ENCODE data around the gene PACRG. TPM values are rescaled to one million over a fixed set of nuclear protein-coding genes. Genes with fewer than 3 reads are reported as not detected.

Gene PACRG
- total RNA-seq, 1 experiment from 2014 or later: 0.26 TPM

- TF ChIP-seq CTCF (conservative IDR thresholded peaks at IDR 0.05): no peak
- H2AFZ ChIP-seq (ENCODE audit: low read length): no peak overlapping the region
- no peak overlapping the region for H3K18ac ChIP-seq (ENCODE audit: insufficient read length, low read depth, low read length)
- H2BK5ac ChIP-seq (ENCODE audit: insufficient read length, low read length): no peak overlapping the region
- no peak overlapping the region for H4K5ac ChIP-seq (ENCODE audit: insufficient read length, low read depth, low read length)
- no peak overlapping the region for H3K14ac ChIP-seq (ENCODE audit: insufficient read depth, low read length)
- no peak overlapping the region for H3K27ac ChIP-seq (ENCODE audit: insufficient read length, low read depth, low read length)
- H4K8ac ChIP-seq (replicated peaks; ENCODE audit: insufficient read length, low read depth, low read length): no peak overlapping the region
- no peaks in the 10 kb centered on the region for H3K27me3 ChIP-seq (ENCODE audit: insufficient read depth, low read length)
- no peaks in the 10 kb centered on the region for H3K79me1 ChIP-seq (ENCODE audit: insufficient read depth, low read depth, low read length, poor library complexity, severe bottlenecking)
- H3K79me2 ChIP-seq (ENCODE audit: insufficient read depth, low read length): no peaks in the 10 kb centered on the region
- H4K91ac ChIP-seq (ENCODE audit: insufficient read length, low read depth, low read length): no peak overlapping the region
- H3K4me2 ChIP-seq (ENCODE audit: insufficient read depth, insufficient read length, low read length): no peak overlapping the region
- H3K23me2 ChIP-seq (ENCODE audit: insufficient read length, low read depth, low read length, poor library complexity, severe bottlenecking): no peaks in the 10 kb centered on the region
- no peaks in the 10 kb centered on the region for H4K20me1 ChIP-seq (ENCODE audit: control insufficient read depth, insufficient read depth, insufficient read length)
- H2BK12ac ChIP-seq (ENCODE audit: insufficient read length, low read depth, low read length): no peak overlapping the region
- no peak overlapping the region for H2BK20ac ChIP-seq (ENCODE audit: low read depth, low read length, poor library complexity, severe bottlenecking)
- no peak for DNase-seq
- Mint-ChIP-seq H3K36me3 (ENCODE audit: insufficient read depth in 1 of 3, low read depth in 3 of 3) (no peaks in the 10 kb centered on the region; a peak in 1 of 7 replicates), H3K4me3 (no peak overlapping the region), H3K9me3 (no peaks in the 10 kb centered on the region), H3K27ac (no peak overlapping the region), H3K4me1 (no peaks in the 10 kb centered on the region), H3K27me3 (ENCODE audit: low read depth) (0 out of 2 replicates have a peak, but pooled peaks cover 2% of the 10 kb centered on the region)
- H3T11ph ChIP-seq (ENCODE audit: low read length): no peak overlapping the region
- no peak overlapping the region for H2BK120ac ChIP-seq (ENCODE audit: low read depth, low read length, poor library complexity, severe bottlenecking)
- no peaks in the 10 kb centered on the region for H3K4me1 ChIP-seq (ENCODE audit: insufficient read depth, low read length)
- H2BK15ac ChIP-seq (ENCODE audit: low read depth, low read length): no peak overlapping the region
- WGBS (ENCODE audit: extremely low coverage, insufficient read length, low lambda C conversion rate): no CpG with 5 or more reads among the region's 1 CpG
- H3K4ac ChIP-seq (ENCODE audit: low read depth, low read length): no peak overlapping the region
- no peak overlapping the region for H2AK5ac ChIP-seq (ENCODE audit: insufficient read length, low read length)
- no peak overlapping the region for H3K9ac ChIP-seq (ENCODE audit: extremely low read depth, insufficient read length, low read length)
- no peak overlapping the region for H3K23ac ChIP-seq (ENCODE audit: insufficient read length, low read depth, low read length)
- no peak overlapping the region for H3K56ac ChIP-seq (ENCODE audit: insufficient read length, low read depth, low read length)
- H3K9me3 ChIP-seq (ENCODE audit: control insufficient read depth, low read depth, low read length): no peaks in the 10 kb centered on the region
These were observed 553.9 kb downstream of the PACRG start for GRCh38 chr6:163281634-163282033.
